Measurements from ENCODE around the gene CCDC107. TPM values are rescaled to one million over a fixed set of nuclear protein-coding genes. Genes with fewer than 3 reads are reported as not detected.

Gene CCDC107
- total RNA-seq, 8 experiments from 2014 or later = 4.3 to 26.4 (median 18.8) TPM

- no peak overlapping the region for H3K27ac ChIP-seq
- ATAC-seq (replicated peaks in 6 of 8) = peak in 1 of 8 experiments; percentile 13
Observed at GRCh38 chr9:35691334-35691650, 33.2 kb downstream of the CCDC107 start.

GRCh38 chr9:35691757-35692301 is 33.7 kb downstream of the CCDC107 start:
- Histone ChIP-seq H3K4me1 (replicated peaks in 1 of 2) (peaks cover 0 to 18% of the 10 kb centered on the region in 2 donors), H3K27ac (no peak overlapping the region), H3K4me3 (no peak overlapping the region)
- no peak for ATAC-seq (replicated peaks in 6 of 8)
- 50 to 93% (median 74%) methylated on average over 2 to 11 of the region's 13 CpGs; no CpG with 5 or more reads in 1 of the 10 experiments for WGBS, 10 experiments
- in situ Hi-C loops (cut with MboI; ENCODE audit: low pct_unique_long_range_greater_than_20kb in 2 of 9, low sequenced_read_pairs in 9 of 9, unreplicated experiment in 9 of 9) = no loop called here

More at GRCh38 chr9:35691334-35691650, 33.2 kb downstream of the CCDC107 start:
- Histone ChIP-seq H3K4me1 (replicated peaks in 1 of 2) (peaks cover 0 to 18% of the 10 kb centered on the region in 2 donors), H3K4me3 (peak overlapping the region in 4 of 5 donors; percentile 29 to 45 (median 41))
- 30 to 100% (median 56%) methylated on average over 1 to 4 of the region's 10 CpGs; no CpG with 5 or more reads in 7 of the 10 experiments for WGBS, 10 experiments
- in situ Hi-C loops (cut with MboI; ENCODE audit: low pct_unique_long_range_greater_than_20kb in 2 of 9, low sequenced_read_pairs in 9 of 9, unreplicated experiment in 9 of 9) = no loop called here

- ATAC-seq (replicated peaks in 6 of 8) = peak in 1 of 8 experiments; percentile 5
- Histone ChIP-seq H3K4me3 (no peak overlapping the region), H3K27ac (no peak overlapping the region), H3K4me1 (replicated peaks in 1 of 2) (peaks cover 0 to 3% of the 10 kb centered on the region in 2 donors)
- WGBS, 10 experiments = 90 to 100% (median 100%) methylated on average over 1 to 2 of the region's 3 CpGs; no CpG with 5 or more reads in 4 of the 10 experiments
- in situ Hi-C loops (cut with MboI; ENCODE audit: low pct_unique_long_range_greater_than_20kb in 2 of 9, low sequenced_read_pairs in 9 of 9, unreplicated experiment in 9 of 9) = no loop called here
Observed at GRCh38 chr9:35695943-35696401, 37.9 kb downstream of the CCDC107 start.

GRCh38 chr9:35696520-35697215 is 38.6 kb downstream of the CCDC107 start:
- Histone ChIP-seq H3K27ac (no peak overlapping the region), H3K4me1 (replicated peaks in 1 of 2) (no peaks in the 10 kb centered on the region), H3K4me3 (no peak overlapping the region)
- peak; percentile 67 to 85 (median 76) for ATAC-seq (replicated peaks in 6 of 8)
- in situ Hi-C loops (cut with MboI; ENCODE audit: low pct_unique_long_range_greater_than_20kb in 2 of 9, low sequenced_read_pairs in 9 of 9, unreplicated experiment in 9 of 9) = no loop called here
- 10 to 62% (median 41%) methylated on average over 2 to 8 of the region's 9 CpGs; no CpG with 5 or more reads in 2 of the 10 experiments for WGBS, 10 experiments

GRCh38 chr9:35697486-35697885 is 39.4 kb downstream of the CCDC107 start:
- peak in 3 of 8 experiments; percentile 13 to 35 (median 22) for ATAC-seq (replicated peaks in 6 of 8)
- Histone ChIP-seq H3K4me3 (no peak overlapping the region), H3K4me1 (replicated peaks in 1 of 2) (no peaks in the 10 kb centered on the region), H3K27ac (no peak overlapping the region)
- in situ Hi-C loops (cut with MboI; ENCODE audit: low pct_unique_long_range_greater_than_20kb in 2 of 9, low sequenced_read_pairs in 9 of 9, unreplicated experiment in 9 of 9) = no loop called here
- 60 to 100% (median 82%) methylated on average over 2 to 5 of the region's 14 CpGs; no CpG with 5 or more reads in 6 of the 10 experiments for WGBS, 10 experiments

DNA sequence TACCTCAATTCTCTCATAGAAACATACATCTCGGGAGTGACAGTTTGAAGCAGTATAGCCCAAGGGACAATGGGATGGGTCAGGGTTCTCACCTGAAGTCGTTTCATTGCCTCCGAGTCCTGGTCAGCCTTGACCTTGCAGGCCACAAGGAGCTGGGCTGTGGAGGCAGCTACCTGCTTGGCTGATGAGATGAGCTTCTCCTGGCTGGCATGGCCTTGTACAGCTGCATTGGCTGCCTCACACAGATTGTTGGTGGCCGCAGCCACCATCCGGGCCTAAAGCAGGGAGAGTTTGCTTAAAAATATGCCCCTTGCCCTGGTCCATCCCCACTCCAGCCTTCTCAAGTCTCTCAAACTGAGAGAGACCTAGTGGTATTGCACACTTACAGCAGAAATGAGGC is 40.1 kb downstream of the CCDC107 start:
- in situ Hi-C loops (cut with MboI; ENCODE audit: low pct_unique_long_range_greater_than_20kb in 2 of 9, low sequenced_read_pairs in 9 of 9, unreplicated experiment in 9 of 9) = no loop called here
- no peak for ATAC-seq (replicated peaks in 6 of 8)
- Histone ChIP-seq H3K4me3 (no peak overlapping the region), H3K27ac (no peak overlapping the region), H3K4me1 (replicated peaks in 1 of 2) (no peaks in the 10 kb centered on the region)
- 83 to 100% (median 96%) methylated on average over 1 to 4 of the region's 5 CpGs; no CpG with 5 or more reads in 4 of the 10 experiments for WGBS, 10 experiments

DNA sequence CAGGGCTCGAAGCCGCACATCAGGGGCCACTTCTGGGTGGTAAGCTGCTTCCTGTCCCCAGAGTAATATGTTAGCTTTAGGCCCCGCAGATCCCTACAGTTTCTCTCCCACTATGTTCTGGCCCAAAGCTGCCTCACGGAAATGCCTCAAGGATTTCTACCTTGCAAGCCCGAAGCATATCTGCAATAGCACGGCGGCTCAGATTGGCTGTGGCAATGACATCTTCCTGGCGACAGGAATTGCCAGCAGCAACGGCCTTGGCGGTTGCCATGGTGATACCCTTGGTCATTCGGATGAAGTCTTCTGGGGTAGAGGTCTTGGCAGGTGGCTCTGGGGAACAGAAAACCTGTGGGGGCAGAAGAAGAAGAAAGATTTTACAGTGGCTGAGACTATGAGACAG is 41.9 kb downstream of the CCDC107 start:
- in situ Hi-C loops (cut with MboI; ENCODE audit: low pct_unique_long_range_greater_than_20kb in 2 of 9, low sequenced_read_pairs in 9 of 9, unreplicated experiment in 9 of 9) = no loop called here
- no peak overlapping the region for H3K27ac ChIP-seq
- H3K4me3 ChIP-seq = no peak overlapping the region
- WGBS, 10 experiments = 69 to 100% (median 96%) methylated on average over 1 to 6 of the region's 11 CpGs; no CpG with 5 or more reads in 3 of the 10 experiments
- no peak for ATAC-seq (replicated peaks in 6 of 8)
- H3K4me1 ChIP-seq (replicated peaks in 1 of 2) = no peaks in the 10 kb centered on the region

GRCh38 chr9:35700942-35701341 is 42.9 kb downstream of the CCDC107 start:
- ATAC-seq (replicated peaks in 6 of 8) = no peak
- Histone ChIP-seq H3K4me1 (replicated peaks in 1 of 2) (no peaks in the 10 kb centered on the region), H3K4me3 (no peak overlapping the region), H3K27ac (no peak overlapping the region)
- in situ Hi-C loops (cut with MboI; ENCODE audit: low pct_unique_long_range_greater_than_20kb in 2 of 9, low sequenced_read_pairs in 9 of 9, unreplicated experiment in 9 of 9) = no loop called here

GRCh38 chr9:35702696-35703095 is 44.6 kb downstream of the CCDC107 start:
- 100% methylated on average over 1 to 4 of the region's 7 CpGs; no CpG with 5 or more reads in 4 of the 10 experiments for WGBS, 10 experiments
- ATAC-seq (replicated peaks in 6 of 8) = no peak
- in situ Hi-C loops (cut with MboI; ENCODE audit: low pct_unique_long_range_greater_than_20kb in 2 of 9, low sequenced_read_pairs in 9 of 9, unreplicated experiment in 9 of 9) = no loop called here
- Histone ChIP-seq H3K27ac (no peak overlapping the region), H3K4me3 (no peak overlapping the region), H3K4me1 (replicated peaks in 1 of 2) (no peaks in the 10 kb centered on the region)

- in situ Hi-C loops (cut with MboI; ENCODE audit: low pct_unique_long_range_greater_than_20kb in 2 of 9, low sequenced_read_pairs in 9 of 9, unreplicated experiment in 9 of 9) = no loop called here
- WGBS, 10 experiments = 80 to 100% (median 100%) methylated on average over 1 to 17 of the region's 26 CpGs; no CpG with 5 or more reads in 3 of the 10 experiments
- ATAC-seq (replicated peaks in 6 of 8) = no peak
- Histone ChIP-seq H3K27ac (no peak overlapping the region), H3K4me3 (no peak overlapping the region), H3K4me1 (replicated peaks in 1 of 2) (no peaks in the 10 kb centered on the region)
Observed at GRCh38 chr9:35703906-35704672, 46.0 kb downstream of the CCDC107 start.

DNA sequence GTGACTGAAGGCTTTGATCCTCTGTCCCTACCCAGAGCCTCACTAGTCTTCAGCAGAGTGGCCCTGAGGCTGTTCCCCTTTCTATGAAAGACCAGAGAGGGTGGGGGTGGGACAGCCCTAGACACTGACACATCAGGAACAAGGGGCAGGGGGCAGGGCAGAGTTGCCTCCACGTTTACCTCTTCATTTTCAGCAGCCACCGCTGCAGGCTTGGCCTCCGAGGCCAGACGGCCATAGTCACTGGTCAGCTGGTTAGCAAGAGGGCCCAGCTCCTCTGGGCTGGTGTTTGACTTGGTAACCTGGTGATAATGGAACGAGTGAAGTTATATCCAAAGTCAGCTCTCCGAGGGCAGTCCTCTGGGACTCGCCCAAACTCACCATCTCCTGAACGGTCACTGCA is 47.3 kb downstream of the CCDC107 start:
- H3K4me1 ChIP-seq (replicated peaks in 1 of 2) = no peaks in the 10 kb centered on the region
- no peak overlapping the region for H3K27ac ChIP-seq
- H3K4me3 ChIP-seq = no peak overlapping the region
- WGBS, 10 experiments = 80 to 88% (median 83%) methylated on average over 1 to 3 of the region's 8 CpGs; no CpG with 5 or more reads in 7 of the 10 experiments
- ATAC-seq (replicated peaks in 6 of 8) = no peak
- in situ Hi-C loops (cut with MboI; ENCODE audit: low pct_unique_long_range_greater_than_20kb in 2 of 9, low sequenced_read_pairs in 9 of 9, unreplicated experiment in 9 of 9) = no loop called here

DNA sequence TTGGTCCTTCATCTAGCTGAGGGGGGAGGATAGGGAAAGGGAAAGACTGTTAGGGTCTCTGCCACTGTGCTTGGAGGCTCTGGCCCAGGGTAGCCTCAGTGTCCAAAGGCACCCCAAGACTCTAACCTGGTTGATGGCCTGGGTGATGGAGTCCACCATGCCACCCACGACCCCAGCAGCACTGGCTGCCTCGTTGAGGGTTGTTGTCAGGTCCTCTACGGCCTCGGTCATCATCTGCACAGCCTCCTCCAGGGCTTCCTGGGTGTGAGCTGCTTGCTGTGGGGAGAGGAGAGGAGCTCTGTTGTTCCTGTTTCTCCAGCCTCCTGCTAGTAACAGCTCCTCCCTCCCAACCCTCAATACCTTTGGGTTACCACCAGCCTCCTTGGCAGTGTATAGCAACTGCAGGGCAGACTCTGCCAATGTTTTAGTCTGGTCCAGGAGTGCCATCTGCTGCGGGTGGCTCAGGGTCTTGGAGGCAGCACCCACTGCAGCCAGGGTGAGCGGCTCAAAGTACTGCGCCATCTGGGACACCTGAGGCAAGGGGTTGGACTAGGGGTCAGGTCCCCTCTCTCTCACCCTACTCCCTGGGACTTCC is 47.8 kb downstream of the CCDC107 start:
- WGBS, 10 experiments = 80 to 100% (median 80%) methylated on average over 1 to 2 of the region's 7 CpGs; no CpG with 5 or more reads in 6 of the 10 experiments
- no peaks in the 10 kb centered on the region for H3K4me1 ChIP-seq (replicated peaks in 1 of 2)
- in situ Hi-C loops (cut with MboI; ENCODE audit: low pct_unique_long_range_greater_than_20kb in 2 of 9, low sequenced_read_pairs in 9 of 9, unreplicated experiment in 9 of 9) = no loop called here
- H3K27ac ChIP-seq = no peak overlapping the region
- ATAC-seq (replicated peaks in 6 of 8) = no peak
- H3K4me3 ChIP-seq = no peak overlapping the region

DNA sequence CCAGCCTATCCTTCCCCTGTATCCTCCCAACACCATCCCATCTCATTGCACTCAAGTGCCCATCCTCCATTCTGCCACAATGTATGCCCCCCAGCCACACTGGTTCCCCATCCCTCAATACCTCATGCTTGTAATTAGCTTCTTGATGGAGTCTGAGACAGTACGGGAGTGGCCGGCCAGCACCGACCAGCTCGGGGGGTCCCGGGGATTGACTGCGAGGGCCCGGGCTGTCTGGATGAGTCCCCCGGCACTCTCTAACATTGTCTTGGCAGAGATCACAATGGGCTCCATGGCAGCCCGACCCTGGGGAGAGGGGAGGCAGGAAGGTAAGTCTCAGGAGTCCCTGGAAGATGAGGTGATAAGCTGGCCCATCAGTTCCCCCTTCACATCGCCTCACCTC is 48.9 kb downstream of the CCDC107 start:
- in situ Hi-C loops (cut with MboI; ENCODE audit: low pct_unique_long_range_greater_than_20kb in 2 of 9, low sequenced_read_pairs in 9 of 9, unreplicated experiment in 9 of 9) = no loop called here

More for the DNA sequence above, 48.9 kb downstream of the CCDC107 start:
- no peak overlapping the region for H3K4me3 ChIP-seq
- WGBS, 10 experiments = 80 to 100% (median 80%) methylated on average over 1 to 10 of the region's 10 CpGs; no CpG with 5 or more reads in 7 of the 10 experiments
- ATAC-seq (replicated peaks in 6 of 8) = no peak
- H3K27ac ChIP-seq = no peak overlapping the region
- H3K4me1 ChIP-seq (replicated peaks in 1 of 2) = no peaks in the 10 kb centered on the region

Data from motor neuron (in vitro differentiated cells).